ENCODE measurements around the gene WFS1.

GRCh38 chr4:6288342-6288741, 18.7 kb downstream of the WFS1 start:
- no peak for TF ChIP-seq POLR2A (IDR thresholded peaks at IDR 0.05; ENCODE audit: insufficient read depth in 1 of 2, low read depth in 2 of 2, low read length in 2 of 2)
- no peak for TF ChIP-seq HDAC2 (CRISPR knock-in tag; IDR thresholded peaks at IDR 0.05)
- no peak for TF ChIP-seq MXI1 (IDR thresholded peaks at IDR 0.05; ENCODE audit: borderline replicate concordance, low read depth, low read length)
- TF ChIP-seq NR1H2 (CRISPR knock-in tag; IDR thresholded peaks at IDR 0.05; ENCODE audit: borderline replicate concordance, low read depth) = no peak
- no peak for TF ChIP-seq SNAPC5 (CRISPR knock-in tag; IDR thresholded peaks at IDR 0.05; ENCODE audit: borderline replicate concordance)
- TF ChIP-seq ZC3H4 (CRISPR knock-in tag; IDR thresholded peaks at IDR 0.05; ENCODE audit: borderline replicate concordance) = no peak
- TF ChIP-seq MYC (CRISPR knock-in tag; IDR thresholded peaks at IDR 0.05; ENCODE audit: borderline replicate concordance) = no peak
- no peak for TF ChIP-seq RBFOX2 (IDR thresholded peaks at IDR 0.05; ENCODE audit: low read depth, low read length)
- TF ChIP-seq CEBPB (IDR thresholded peaks at IDR 0.05; ENCODE audit: borderline replicate concordance, low read depth, low read length) = no peak
- TF ChIP-seq EZH2 (conservative IDR thresholded peaks at IDR 0.05; ENCODE audit: low read depth, low read length) = no peak
- TF ChIP-seq STAT6 (CRISPR knock-in tag; IDR thresholded peaks at IDR 0.05; ENCODE audit: borderline replicate concordance) = no peak
